ENCODE measurements around the gene NR2F1. TPM values are rescaled to one million over a fixed set of nuclear protein-coding genes. Genes with fewer than 3 reads are reported as not detected.

Gene NR2F1
- total and polyA plus RNA-seq, 2 experiments from 2014 or later: 0.13 to 1.3 TPM

DNA sequence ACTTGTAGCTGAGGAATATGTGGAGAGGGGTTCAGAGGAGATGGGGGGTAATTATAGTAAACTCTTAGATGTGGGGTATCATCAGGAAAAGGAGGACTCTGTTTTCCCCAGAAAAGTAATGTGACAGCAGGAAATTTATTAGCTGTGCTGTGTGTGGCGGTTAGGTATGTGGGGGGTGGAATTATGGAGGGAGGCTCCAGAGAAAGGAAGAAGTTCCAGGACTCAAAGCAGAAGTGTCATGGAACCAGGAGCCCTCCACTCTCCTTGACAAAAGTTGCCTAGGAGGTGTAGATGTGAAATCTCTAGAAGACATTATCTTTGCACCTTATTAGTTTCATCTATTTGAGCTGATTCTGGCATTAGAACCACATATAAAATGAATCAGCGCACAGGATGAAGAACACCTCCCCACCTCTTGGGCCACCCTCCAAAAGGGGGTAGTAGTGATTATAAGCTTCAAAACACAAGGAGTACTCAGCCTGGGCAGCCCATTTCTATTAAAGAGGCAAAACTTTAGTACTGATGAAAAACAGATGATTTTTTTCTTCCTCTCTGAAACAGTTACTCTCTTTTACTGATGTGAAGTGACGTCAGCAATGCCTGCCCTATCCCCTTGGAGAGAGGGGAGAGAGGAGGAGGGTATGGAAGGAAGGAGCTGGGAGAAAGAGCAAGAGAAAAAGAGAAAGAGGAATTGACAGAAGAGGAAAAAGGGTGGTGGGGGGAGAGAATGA is 18.2 kb downstream of the NR2F1 start:
- DNase-seq (ENCODE audit: low read depth in 1 of 2, low spot score in 1 of 2): no peak
- H3K4me3 ChIP-seq: no peak overlapping the region

DNA sequence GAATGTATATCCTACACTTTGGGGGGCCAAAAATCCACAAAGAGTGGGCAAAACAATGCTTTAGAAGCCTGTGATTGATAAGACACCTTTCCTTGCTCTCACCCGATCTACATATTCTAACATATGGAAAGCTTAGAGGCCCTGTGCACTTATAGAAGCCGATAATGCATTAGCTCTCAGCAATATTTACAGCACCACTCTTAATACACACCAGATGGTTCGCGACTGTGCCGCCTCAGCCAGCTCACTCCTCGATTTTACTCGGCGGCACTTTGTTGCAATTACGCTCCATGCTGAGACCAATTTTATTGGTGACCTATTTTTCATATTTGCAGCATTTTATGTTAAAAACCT is 18.8 kb downstream of the NR2F1 start:
- Histone ChIP-seq H3K27ac (no peak overlapping the region), H3K9me3 (ENCODE audit: low read depth) (no peaks in the 10 kb centered on the region), H3K27me3 (peaks cover 100% of the 10 kb centered on the region), H3K36me3 (no peaks in the 10 kb centered on the region), H3K4me1 (ENCODE audit: low read depth) (peaks cover 7% of the 10 kb centered on the region), H3K4me3 (no peak overlapping the region)
- TF ChIP-seq, protein P1, sequence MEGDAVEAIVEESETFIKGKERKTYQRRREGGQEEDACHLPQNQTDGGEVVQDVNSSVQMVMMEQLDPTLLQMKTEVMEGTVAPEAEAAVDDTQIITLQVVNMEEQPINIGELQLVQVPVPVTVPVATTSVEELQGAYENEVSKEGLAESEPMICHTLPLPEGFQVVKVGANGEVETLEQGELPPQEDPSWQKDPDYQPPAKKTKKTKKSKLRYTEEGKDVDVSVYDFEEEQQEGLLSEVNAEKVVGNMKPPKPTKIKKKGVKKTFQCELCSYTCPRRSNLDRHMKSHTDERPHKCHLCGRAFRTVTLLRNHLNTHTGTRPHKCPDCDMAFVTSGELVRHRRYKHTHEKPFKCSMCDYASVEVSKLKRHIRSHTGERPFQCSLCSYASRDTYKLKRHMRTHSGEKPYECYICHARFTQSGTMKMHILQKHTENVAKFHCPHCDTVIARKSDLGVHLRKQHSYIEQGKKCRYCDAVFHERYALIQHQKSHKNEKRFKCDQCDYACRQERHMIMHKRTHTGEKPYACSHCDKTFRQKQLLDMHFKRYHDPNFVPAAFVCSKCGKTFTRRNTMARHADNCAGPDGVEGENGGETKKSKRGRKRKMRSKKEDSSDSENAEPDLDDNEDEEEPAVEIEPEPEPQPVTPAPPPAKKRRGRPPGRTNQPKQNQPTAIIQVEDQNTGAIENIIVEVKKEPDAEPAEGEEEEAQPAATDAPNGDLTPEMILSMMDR (IDR thresholded peaks at IDR 0.05; ENCODE audit: low read depth, low read length): no peak
- DNase-seq (ENCODE audit: low read depth in 1 of 2, low spot score in 1 of 2): no peak

More for the DNA sequence above, 18.2 kb downstream of the NR2F1 start:
- TF ChIP-seq, protein P1 (IDR thresholded peaks at IDR 0.05; ENCODE audit: low read depth, low read length): no peak
- Histone ChIP-seq H3K27me3 (peaks cover 100% of the 10 kb centered on the region), H3K27ac (no peak overlapping the region), H3K36me3 (no peaks in the 10 kb centered on the region), H3K9me3 (ENCODE audit: low read depth) (no peaks in the 10 kb centered on the region), H3K4me1 (ENCODE audit: low read depth) (peaks cover 7% of the 10 kb centered on the region)

DNA sequence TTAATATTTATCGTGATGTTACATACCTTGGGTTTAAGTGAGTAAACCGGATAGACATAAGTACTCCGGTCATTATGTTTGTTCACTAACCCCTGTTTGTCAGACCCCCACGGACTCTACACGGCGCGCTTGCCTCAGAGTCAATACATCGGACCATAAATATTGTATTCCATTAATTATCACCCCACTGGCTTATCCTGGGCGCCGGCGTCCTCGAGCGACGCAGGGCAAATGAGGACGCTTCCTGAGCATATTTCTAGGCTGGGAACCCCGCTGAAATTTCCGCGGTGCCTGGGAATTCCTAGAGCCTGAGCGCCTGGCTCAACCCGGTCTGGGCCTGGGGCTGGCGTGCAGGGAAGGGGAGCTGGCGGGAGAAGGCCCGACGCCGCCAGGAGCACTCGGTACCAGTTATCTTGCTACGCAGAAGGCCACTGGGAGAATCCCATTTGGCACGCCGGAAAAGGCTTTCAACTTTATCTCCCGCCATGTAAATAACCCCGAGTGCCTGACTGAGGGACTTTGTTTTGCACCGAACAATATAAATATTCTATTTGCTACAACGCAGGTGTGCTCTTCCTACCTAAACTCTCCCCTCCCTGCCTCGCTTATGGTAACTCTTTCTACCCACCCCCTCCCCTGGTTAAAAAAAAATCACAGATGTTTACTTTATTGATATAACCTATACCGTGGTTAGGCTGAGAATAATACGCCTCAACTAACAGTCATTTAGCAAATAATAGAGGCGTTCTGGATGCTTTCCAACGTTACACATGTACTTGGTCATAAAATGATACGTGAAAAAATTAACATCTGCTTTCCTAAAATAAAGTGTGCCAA is 19.4 kb downstream of the NR2F1 start:
- Histone ChIP-seq H3K4me3 (no peak overlapping the region), H3K27me3 (peaks cover 100% of the 10 kb centered on the region), H3K4me1 (ENCODE audit: low read depth) (peaks cover 7% of the 10 kb centered on the region), H3K9me3 (ENCODE audit: low read depth) (no peaks in the 10 kb centered on the region), H3K27ac (no peak overlapping the region), H3K36me3 (no peaks in the 10 kb centered on the region)
- TF ChIP-seq, protein P1 (IDR thresholded peaks at IDR 0.05; ENCODE audit: low read depth, low read length): no peak
- peak in 1 of 2 donors; percentile 42 for DNase-seq (ENCODE audit: low read depth in 1 of 2, low spot score in 1 of 2)

DNA sequence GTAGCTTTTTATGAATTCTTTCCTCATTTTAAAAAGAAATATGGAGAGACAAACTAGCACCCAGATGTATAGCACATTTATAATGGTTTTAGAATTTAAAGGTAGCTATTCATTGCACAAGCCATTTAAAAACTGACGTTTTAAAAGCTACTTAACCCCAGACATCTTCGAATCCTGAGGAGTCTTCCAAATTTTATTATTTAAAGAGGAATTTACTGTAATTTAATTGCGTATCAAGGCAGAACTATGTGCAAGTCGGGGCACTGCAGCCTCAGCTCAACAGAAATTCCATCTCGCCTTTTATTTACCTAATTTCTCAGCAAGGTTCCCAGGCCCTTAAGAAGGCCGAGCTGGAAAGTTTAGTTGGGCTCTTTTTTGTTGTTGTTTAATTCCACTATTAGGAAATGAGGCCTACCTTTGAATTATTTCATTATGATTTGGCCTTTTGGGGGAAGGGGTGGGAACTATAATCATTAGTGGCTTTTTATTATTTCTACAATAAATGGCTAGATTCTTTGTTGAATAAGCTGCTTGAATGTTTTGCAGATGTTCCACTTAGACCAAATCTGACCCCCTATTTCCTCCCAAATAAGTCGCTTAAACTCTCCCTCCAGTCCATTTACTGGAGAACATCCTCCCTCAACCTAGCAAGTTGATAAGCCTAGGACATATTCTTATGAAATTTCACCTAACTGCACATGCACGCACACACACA is 20.2 kb downstream of the NR2F1 start:
- Histone ChIP-seq H3K4me3 (no peak overlapping the region), H3K27ac (no peak overlapping the region), H3K9me3 (ENCODE audit: low read depth) (no peaks in the 10 kb centered on the region), H3K36me3 (no peaks in the 10 kb centered on the region), H3K27me3 (peaks cover 100% of the 10 kb centered on the region), H3K4me1 (ENCODE audit: low read depth) (peaks cover 7% of the 10 kb centered on the region)
- no peak for DNase-seq (ENCODE audit: low read depth in 1 of 2, low spot score in 1 of 2)
- TF ChIP-seq, protein P1 (IDR thresholded peaks at IDR 0.05; ENCODE audit: low read depth, low read length): no peak

DNA sequence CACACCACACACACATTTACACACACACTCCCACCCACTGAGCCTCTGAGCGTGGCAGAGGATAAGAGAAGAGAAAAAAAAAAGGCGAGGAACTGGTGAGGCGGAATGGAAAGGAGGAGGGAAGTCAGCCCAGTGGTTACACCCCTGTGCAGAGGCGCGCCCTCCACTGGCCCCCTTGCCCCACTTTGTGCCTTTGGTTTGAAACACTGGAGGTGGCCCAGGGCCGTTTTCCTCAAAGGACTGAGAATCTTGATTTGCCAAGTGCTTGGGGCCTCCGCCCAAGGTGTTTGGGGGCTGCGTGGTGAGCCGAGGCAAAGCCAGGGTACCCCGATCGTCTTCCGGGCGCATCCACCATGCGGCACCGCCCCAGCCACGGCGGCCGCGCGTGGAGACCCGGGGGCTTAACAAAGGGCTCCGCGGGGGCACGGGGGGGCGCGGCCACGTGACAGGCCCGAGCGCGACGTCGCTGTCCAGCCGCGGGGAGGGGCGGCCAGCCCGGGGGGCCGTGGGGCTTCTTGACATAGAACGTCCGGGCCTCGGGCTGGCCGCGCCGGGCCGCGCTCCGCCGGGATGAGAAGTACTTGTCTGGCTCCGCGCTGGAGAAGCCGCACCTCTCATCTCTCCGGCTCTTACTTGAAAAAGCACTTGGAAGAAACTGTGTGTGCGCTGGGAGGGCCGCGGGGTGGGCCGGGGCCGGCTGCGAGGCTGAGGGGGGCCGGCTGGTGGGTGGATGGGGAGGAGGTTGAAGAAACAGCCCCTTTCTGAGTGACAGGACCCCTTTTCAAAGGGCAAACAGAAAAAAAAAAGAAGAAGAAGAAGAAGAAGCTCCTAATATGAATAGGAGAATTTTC is 21.0 kb downstream of the NR2F1 start:
- H3K36me3 ChIP-seq: no peaks in the 10 kb centered on the region
- peak in 1 of 2 donors; percentile 53 for DNase-seq (ENCODE audit: low read depth in 1 of 2, low spot score in 1 of 2)
- H3K9me3 ChIP-seq (ENCODE audit: low read depth): no peaks in the 10 kb centered on the region
- H3K27ac ChIP-seq: no peak overlapping the region
- no peak overlapping the region for H3K4me3 ChIP-seq
- H3K27me3 ChIP-seq: peaks cover 100% of the 10 kb centered on the region
- H3K4me1 ChIP-seq (ENCODE audit: low read depth): peaks cover 7% of the 10 kb centered on the region
- TF ChIP-seq, protein P1 (IDR thresholded peaks at IDR 0.05; ENCODE audit: low read depth, low read length): no peak

Measured in cardiac muscle cell (in vitro differentiated cells and primary cell).